Activated naive CD4-positive, alpha-beta T cell treated with anti-CD3 and anti-CD28 coated beads, Interleukin-2, amount 50 U/mL, for 16 hours (primary cell): ENCODE measurements around the gene GPC3.
"Not testable (repeated sequence)": the region's sequence is repeated elsewhere in the genome, so short reads cannot be mapped to it uniquely, and the experiment has no call there.

Experiments
- DNase-seq: peaks from one replicate; pipeline ENCODE4 v3.0.0-alpha.2; 2020

The GPC3 gene

GRCh38 chrX:133746593-133746992 is 238.8 kb downstream of the GPC3 start:
- DNase-seq = no peak

DNA sequence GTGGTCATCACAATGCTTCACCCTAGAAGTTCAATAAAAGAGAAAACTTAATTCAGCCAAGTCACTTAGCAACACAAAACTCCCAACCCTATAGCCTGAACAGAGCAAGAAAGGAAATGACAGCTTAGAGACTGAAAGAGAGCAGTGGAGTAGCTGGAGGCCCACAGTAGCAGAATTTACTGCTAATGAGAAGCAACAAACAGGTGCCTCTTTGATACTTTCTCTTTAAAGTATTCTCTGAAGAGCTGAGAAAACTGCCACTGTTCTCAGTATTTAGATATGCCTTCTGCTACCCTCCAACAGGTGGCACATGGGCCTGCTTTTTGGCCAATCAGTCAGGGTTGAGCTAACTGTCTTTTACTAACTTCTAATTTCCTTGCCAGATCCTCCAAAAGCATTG is 240.0 kb downstream of the GPC3 start:
- no peak for DNase-seq

- DNase-seq = no peak
Observed at GRCh38 chrX:133742602-133743305, 242.6 kb downstream of the GPC3 start.

DNA sequence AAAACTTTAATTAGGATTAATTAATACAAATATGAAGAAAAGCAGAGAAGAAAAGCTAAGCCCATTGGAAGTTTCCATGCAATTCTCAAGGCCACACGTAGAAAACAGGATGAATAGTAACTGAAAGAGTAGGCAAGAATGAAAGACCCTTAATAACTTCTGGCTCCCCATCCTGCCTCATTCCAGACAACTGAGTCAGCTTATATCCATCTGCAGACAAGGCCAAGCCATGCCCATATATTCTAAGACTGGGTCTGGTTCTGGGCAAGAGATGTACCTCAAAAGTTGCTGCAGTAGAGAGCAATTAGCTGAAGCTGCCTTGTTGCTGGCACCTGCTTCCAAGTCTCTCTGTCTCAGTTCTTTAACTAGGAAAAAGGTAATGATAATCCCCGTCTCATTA is 244.1 kb downstream of the GPC3 start:
- DNase-seq = no peak

DNA sequence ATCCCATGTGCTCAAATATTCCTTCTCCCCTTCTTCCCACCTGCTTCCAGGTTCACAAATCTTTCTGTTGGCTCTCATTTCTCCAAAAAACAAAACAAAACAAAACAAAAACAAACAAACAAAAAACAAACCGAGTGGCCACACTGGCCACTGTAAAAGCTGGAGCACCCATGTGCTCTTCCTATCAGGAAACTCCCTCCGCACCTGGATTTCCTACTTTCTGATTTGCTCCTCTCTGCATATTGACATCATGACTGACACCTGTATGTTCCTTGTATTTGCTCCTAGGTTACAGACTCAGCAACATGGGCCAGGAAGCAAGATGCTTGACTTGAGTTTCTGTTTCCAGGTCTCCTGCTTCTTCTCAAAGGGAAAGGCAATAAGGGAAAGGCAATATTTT is 258.8 kb downstream of the GPC3 start:
- no peak for DNase-seq

DNA sequence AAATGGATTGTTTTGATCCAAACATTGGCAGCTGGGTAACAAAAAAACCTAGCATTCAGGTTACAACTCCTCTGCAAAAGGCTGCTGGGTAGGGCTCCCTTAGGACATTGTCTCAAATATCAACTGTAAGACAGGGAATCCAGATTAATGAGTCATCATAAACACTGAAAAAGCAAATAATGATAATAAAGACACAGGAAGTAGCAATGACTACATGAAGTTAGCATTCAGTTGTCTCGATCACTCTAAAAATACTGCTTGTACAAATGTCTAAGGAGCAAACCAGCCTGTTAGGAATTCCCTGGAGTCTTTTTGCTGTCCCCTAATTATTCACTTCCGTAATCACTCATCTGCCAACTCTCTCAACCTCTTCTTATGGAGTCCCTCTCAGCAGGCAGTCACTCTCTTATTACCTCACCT is 259.2 kb downstream of the GPC3 start:
- DNase-seq = no peak

DNA sequence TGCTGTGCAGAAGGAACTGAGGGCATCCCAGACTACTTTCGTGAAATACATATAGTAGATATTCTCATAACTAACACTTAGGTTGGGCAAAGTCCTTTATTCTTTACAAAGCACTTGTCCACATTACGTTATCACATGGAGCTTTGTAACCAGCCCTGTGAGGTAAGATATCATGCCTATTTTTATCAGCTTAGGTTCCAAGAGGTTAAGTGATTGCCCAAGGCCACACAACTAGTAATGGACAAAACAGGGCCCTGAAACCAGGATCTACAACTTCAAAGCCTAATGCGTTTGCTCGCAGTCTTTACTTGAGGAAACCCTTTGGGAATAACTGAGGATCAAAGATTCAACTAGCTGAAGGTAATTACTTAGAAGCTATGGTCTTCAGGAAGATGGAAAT is 261.5 kb downstream of the GPC3 start:
- no peak for DNase-seq

GRCh38 chrX:133722756-133723155 is 262.6 kb downstream of the GPC3 start:
- peak; percentile 8 for DNase-seq

- not testable (repeated sequence) for DNase-seq
Observed at GRCh38 chrX:133720269-133720668, 265.1 kb downstream of the GPC3 start.

- DNase-seq = no peak
Observed at GRCh38 chrX:133715715-133716114, 269.7 kb downstream of the GPC3 start.

DNA sequence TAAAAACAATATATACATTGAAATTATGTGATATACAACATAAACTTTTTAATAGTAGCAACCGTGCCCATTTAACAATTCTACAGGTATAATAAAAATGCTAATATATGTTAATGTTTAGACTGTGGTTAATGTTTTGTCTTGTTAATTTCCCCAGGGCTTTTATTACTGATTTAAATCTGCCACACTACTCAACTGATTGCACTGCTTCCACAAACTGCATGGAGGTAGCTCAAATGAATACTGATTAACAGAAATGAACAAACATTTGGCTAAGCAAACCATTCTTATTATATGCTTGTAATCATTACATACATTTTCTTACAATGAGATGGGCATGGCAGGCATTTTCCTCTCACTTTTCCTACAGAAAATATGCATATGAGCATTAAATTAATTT is 275.9 kb downstream of the GPC3 start:
- DNase-seq = no peak

DNA sequence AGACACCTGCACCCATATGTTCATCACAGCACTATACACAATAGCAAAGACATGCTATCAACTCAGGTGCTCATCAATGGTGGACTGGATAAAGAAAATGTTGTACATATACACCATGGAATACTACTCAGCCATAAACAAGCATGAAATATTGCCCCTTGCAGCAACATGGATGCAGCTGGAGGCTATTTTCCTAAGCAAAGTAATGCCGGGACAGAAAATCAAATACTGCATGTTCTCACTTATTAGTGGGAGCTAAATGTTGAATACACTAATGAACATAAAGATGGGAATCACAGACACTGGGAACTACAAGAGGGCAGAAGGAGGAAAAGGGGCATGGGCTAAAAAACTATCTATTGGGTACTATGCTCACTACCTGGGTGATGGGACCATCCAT is 278.5 kb downstream of the GPC3 start:
- DNase-seq = no peak

DNA sequence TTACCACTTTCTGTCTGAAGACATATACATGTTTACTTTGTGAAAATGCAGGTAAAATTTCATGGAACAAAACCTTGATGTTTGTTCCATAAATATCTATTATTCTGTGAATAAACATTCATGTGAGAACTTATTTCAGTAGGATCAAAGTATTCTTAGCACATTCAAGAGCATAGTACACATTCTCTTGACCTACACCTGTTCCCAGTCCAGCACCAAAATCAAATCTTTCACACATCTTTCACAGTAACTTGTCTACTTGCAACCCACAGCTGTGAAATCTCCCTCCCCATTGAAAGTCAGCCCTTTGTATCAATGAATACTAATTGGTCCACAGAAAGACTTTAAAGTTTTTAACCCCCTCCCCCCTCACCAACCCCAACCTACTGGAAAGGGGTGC is 283.2 kb downstream of the GPC3 start:
- no peak for DNase-seq

DNA sequence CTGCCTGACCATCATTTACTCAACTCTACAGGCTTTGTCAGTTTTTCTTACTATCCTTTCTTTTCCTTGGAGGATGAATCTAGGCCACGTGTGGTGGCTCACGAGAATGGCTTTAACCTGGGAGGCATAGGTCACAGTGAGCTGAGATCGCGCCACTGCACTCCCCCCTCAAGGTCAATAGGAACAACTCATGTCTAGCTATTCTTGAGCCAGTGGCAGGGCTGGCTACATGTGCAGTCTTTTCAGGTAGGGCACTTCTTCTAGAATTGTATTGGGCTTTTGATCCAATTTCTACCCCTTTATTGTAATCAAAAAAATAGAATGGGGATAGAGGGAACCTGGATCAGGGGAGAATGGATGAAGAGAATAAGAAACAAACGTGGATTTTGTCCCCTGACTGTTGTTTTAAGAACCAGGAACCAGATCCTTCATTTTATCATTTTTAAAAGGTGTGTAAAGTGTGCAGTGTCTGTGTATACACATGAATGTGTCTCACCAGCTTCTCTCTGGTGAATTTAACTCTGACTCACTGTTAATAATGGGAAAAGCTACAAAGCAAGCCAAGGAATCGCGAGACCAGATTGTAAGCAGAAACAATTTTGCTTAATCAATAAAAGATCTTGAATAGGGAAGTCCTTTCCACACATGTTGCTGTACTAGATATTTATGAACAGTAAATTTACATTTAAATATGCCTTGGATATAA is 286.2 kb downstream of the GPC3 start:
- no peak for DNase-seq

GRCh38 chrX:133698298-133698697 is 287.1 kb downstream of the GPC3 start:
- no peak for DNase-seq

DNA sequence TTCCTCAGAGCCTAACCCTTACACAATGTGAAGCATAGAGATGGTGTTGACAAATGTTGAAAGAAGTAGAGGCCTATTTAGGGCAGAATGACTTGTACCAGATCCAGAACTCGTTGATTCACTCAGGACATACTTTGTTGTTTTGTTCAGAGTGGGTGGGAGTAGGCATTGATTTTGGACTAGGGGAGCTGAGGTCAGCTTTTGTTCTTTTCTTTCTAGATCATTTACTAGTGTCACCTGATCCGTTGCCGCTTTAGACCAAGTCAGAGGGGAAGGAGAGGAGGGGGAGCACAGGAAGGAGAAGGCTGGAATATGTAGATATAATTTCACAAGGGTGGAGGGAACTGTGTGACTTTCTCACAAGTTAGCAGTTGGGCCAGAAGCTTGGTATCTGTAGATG is 287.7 kb downstream of the GPC3 start:
- DNase-seq = no peak

GRCh38 chrX:133689997-133690599 is 295.3 kb downstream of the GPC3 start:
- DNase-seq = no peak

- DNase-seq = no peak
Observed at GRCh38 chrX:133685822-133686221, 299.6 kb downstream of the GPC3 start.

- no peak for DNase-seq
Observed at GRCh38 chrX:133681897-133682296, 303.5 kb downstream of the GPC3 start.

GRCh38 chrX:133681421-133681820 is 304.0 kb downstream of the GPC3 start:
- DNase-seq = no peak

GRCh38 chrX:133677123-133678063 is 308.0 kb downstream of the GPC3 start:
- no peak for DNase-seq

DNA sequence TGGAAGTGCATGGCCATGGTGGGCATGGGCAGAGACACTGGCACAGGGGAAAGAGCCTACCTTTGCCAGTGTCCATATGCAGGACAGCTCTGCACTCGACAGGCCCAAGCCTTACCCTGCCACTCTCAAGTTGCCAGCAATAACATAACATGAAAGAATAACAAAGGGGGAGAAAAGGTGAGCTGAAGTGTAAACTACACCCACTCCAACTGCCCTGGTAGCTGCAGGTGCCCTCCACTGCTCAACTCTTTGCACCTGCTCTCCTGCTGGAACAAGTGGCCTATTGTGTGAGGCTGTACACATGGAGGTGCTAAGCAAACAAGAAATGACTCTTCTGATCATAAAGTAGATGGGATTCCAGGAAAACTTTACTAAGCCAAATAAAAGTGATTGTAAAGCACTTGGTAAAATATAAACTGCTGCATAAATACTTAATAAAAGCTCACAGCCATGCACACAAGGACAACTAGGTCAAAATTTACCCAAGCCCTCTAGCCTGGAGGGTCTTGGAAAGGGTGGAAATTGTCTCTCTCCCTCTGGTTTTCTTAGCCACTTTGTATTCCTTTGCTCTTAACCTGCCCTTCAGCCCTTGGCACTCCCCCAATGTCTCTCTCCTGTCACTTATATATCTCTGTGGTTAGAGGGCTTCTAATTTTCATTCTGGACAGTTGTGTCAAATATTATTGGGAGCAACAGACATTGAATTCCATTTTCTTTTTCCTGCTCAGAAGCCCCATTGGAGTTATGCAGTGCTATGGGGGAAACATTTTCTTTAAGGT is 308.9 kb downstream of the GPC3 start:
- DNase-seq = no peak
